ENCODE measurements around the gene TLE3. TPM values are rescaled to one million over a fixed set of nuclear protein-coding genes. Genes with fewer than 3 reads are reported as not detected.
"Not testable (repeated sequence)": the region's sequence is repeated elsewhere in the genome, so short reads cannot be mapped to it uniquely, and the experiment has no call there.

TLE3 gene
- 41.5 TPM for polyA plus RNA-seq (2013, experiment 1 of 2; ENCODE audit: insufficient read length)
- polyA plus RNA-seq (2013, experiment 2 of 2; ENCODE audit: insufficient read length): 45.7 TPM

DNA sequence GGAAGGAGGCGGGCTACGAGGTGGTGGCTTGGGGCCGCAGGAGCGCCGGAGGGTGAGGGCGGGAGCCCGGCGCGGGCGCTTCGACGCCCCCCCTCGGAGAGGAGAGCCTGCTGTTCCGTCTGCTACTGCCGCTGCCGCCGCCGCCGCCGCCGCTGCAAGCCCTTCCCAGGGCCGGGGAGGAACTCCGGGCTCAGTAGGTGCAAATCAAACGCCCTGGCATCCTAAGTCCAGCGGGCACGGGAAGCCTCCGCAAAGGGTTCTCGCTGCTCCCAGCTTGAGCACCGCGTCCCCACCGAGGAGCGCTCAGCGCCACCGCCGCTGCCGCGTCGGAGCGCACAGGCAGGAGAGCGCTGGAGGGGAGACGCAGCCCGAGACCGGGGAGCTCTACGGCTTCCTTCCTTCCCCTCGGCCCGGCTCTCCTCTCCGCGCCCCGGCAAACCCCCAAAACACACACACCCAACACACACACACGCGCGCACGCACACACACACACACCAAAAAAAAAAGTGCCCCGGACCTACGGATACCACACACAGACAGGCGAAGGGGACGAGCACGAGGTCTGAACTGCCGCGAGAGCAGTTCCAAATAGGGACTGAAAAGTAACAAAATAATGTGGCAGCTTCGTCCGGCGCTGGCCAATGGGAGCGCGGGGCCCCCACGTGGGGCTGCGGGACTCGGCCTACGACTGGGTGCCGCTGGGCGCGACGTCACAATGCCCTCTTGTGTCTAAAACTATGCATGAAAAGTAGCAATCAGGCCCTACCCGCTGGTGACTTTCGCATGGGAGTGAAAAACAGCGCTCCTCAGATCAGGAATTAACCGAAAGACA is at the start of gene TLE3:
Gene TLE3 (minus strand): TSS at position 597 of the 832 bp plus-strand sequence. CDS start 1,119 bp downstream, outside the sequence.
- DNase-seq: peak; percentile 99

DNA sequence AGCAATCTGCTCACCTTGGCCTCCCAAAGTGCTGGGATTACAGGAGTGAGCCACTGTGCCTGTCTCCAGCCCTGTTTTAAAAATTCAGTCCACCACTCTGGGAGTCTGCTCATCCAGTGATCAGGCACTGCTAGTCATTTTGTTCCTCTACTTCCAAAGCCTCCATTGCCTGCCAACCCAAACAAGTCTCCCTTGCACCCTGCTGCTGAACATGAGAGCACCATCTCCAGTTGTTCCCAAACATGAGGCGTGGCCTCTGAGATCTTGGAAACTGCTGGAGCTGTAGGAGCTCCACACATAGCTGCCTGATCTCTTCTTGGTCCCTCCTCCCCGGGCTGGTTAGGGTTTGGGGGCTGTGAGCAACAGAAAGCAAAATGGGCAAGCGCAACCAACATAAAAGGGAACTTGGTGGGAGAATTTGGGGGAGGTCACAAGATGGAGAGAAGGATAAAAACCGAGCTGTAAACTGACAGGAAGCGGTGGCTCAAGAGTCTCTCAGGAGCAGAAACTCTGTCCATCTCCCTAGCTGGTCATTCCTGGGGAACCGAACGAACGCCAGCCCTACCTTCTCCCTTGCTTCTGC is 49.6 kb upstream of the TLE3 start:
- DNase-seq: peak; percentile 35

DNA sequence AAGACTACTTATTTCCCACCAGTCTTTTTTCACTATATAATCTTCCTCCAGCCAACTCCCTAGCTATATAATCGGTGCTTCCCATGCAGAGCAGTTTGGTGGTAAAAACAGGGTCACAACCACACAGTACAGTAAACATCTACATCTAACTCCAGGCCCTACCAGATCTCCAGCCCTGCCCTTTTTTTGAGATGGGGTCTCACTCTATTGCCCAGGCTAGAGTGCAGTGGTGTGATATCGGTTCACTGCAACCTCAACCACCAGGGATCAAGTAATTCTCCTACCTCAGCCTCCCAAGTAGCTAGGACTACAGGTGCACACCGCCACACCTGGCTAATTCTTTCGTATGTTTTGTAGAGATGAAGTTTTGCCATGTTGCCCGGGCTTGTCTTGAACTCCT is 49.1 kb upstream of the TLE3 start:
- DNase-seq: no peak

DNA sequence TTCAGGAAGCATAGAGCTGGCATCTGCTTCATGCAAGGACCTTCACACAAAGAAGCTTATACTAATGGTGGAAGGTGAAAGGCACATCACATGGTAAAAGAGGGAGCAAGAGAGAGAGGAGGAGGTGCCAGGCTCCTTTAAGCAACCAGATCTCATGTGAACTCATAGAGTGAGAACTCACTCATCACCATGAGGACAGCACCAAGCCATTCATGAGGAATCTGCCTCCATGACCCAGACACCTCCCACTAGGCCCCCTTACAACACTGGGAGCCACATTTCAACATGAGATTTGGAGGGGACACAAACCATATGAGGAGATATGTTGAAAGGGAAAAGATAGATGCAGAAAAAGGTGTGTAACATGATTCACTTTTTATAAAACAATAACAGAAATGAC is 48.4 kb upstream of the TLE3 start:
- no peak for DNase-seq

DNA sequence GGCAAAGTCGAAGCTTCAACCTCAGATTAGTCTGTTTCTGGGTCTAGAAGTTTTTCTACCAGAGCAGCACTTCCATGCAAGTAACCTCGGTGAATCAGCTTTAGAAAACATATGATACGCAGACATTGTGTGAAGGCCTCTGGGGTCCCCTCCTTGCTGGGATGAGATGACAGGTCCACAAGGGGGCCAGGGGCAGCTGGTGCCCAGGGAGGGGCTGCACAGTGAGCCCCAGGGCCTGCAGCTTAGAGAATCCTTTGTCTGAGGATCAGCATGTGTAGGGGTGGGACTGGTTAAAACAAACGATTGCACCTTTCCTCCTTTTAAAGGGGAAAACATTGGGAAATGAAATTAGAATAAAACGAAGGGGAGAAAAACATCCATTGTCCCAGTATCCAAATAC is 47.5 kb upstream of the TLE3 start:
- DNase-seq: no peak

DNA sequence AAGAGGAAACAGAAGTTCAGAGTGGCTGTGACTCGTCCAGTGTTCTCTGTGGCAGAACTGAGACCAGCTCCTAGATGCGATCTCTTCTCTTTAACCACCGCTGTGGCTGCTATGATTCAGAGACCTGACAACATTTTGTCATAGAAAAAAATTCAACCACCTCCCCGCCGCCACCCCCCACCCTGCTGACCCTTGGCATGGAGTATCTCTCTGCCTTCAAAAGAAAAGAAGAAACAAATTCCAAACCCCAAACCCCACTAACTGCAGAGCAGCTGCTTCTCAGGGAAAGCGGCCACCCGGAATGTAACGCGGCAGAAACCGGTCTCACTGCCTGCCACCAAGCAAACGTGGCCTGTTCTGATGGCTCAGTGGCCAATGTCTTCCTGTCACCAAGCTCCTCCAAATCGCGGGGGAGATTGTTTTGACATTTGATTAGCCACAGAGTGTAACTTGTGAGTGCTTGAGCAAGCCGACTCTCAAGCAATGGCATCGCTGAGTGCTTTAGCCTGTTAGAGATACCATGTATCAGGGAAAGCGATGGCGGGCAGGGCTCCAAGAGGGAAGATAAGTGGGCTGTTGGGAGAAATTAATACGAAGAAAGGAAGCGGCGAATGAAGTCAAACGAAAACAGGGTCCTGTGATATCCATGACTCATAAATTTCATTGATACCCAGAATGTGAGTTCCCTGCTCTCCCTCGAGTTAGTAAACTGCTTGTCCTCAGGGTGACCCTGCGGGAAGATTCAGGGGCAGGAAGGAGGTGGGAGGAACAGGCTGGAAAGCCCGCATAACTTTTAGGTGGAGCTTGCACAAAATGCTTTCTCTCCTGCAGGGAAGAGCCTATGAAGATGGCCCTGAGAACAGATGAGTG is 44.8 kb upstream of the TLE3 start:
- DNase-seq: peak; percentile 51

DNA sequence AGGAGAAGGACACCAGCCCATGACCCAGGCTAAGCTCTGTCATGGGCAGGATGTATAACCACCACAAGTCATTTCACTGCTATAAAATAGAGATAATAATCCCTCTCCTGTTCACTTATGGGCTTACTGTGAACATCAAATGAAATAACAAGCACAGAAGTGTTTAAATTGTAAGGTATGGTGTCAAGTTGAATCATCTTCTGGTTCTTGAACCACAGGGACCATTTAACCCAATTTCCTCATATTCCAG is 44.3 kb upstream of the TLE3 start:
- DNase-seq: no peak

DNA sequence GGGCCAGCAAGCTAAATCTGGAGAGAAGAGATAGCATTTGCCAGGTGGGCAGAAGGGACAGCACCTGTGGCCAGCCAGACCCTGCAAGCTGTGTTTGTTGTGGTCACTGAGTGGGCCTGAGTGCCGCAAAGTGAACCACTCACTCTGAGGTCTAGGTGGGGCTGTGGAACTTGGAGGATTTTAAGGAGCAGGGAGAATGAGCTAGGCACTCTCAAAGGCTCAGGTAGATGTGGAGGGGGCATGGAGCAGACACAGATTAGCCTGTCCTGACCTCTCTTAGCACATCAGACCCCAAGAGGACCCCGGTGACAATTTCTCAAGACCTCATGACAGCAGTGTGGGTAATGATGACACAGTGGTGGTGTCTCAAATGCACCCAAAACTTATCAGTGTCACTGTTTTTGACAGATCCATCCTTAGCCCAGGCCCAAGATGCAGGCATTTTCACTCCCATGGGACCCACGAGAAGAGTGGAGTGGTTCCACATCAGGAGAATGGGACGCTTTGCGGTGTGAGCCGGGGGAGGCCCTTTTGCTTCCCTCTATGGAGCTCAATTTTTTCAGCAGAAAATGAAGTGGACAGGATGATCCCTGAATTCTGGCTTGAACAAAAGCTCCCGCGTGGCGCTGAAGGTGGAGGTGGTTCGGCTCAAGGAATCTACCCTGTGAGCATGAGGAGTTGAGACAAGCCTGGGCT is 43.8 kb upstream of the TLE3 start:
- no peak for DNase-seq

DNA sequence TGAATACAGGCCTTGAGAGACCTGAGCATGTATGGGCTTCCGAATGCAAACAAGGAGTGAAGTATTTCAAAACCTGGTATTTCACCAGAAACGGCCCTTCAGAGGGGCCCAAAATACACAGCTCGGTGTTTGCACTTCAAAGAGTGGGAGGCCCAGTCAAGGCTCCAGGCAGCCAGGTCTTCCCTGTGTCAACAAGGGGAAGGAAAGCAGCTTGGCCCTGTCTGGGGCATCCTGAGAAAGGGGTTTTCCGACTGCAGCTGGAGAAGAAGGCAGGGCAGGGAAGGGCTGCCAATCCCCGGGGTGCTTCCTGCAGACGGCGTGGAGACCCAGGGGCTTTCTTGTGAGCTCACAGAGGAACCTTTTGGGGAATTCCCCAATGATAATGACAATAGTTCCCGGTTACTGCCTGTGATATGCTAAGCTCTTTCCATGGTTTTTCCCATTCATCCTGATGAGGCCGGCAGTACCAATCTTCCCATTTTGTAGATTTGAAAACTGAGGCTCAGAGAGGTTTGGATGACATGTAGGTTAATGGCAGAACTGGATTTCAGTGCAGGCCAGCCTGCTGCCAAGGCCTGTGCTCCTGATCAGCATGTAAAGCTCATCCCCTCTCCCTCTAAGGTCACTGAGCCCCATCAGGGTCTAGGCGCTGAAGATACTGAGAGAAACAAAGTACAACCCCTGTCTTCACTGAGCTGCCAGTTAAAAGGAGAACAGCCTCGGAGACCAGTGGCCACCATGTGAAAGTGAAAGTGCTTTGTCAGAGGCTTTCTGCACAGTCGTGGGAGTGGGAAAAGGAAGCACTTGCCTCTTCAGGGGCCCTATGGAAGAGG is 43.0 kb upstream of the TLE3 start:
- DNase-seq: no peak

DNA sequence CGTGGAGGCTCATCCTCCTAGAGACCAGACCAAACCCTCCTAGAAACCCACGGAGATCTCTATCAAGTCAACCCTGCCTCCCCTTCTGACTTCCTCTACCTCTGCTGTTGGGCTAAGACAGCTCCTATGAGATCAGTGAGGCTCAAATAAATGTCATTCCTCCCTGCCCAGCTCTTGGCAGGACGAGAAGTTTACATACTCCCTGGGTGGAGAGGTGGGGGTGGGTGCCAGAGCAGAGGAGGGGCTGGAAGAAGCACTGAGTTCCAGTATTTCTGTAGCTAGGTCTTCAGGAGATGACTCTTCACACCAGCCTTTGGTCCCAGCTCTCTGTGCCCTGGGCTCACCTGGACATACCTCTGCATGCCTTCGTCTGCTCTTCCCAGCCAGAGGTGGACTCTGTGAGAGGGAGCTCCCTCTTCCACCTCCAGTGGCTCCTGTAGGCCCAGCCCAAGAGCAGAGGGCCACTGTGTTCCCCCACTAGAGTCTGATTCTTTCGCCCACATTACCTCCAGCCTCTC is 42.4 kb upstream of the TLE3 start:
- DNase-seq: no peak

DNA sequence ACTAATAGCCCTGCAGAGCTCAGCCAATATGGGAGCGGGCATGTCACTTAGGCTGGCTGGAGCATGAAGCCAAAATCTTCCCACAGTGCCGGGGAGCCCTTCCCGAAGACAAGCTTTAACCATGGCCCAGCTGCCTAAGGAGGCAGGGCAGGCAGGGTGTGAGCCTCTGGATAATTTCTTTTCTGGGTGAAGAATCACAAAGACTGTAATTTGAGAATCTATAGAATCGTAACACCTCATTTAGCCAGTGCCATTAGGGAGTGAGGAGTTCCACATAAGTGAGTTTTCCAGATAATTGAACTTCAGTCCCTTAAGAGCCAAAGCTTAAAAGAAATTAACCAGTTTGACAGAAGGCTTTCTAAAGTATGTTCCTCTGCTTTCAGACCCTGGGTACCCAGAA is 40.2 kb upstream of the TLE3 start:
- no peak for DNase-seq

DNA sequence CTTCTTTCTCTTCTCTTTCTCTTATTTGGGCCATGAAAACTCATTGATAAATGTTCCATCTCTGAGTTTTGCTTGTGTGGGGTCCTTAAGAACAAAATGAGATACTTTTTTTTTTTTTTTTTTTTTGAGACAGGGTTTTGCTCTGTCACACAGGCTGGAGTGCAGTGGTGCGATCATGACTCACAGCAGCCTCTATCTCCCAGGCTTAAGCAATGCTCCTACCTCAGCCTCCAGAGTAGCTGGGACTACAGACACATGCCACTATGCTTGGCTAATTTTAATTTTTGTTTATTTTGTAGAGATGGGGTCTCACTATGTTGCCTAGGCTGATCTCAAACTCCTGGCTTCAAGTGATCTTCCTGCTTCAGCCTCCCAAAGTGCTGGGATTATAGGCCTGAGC is 39.3 kb upstream of the TLE3 start:
- not testable (repeated sequence) for DNase-seq

DNA sequence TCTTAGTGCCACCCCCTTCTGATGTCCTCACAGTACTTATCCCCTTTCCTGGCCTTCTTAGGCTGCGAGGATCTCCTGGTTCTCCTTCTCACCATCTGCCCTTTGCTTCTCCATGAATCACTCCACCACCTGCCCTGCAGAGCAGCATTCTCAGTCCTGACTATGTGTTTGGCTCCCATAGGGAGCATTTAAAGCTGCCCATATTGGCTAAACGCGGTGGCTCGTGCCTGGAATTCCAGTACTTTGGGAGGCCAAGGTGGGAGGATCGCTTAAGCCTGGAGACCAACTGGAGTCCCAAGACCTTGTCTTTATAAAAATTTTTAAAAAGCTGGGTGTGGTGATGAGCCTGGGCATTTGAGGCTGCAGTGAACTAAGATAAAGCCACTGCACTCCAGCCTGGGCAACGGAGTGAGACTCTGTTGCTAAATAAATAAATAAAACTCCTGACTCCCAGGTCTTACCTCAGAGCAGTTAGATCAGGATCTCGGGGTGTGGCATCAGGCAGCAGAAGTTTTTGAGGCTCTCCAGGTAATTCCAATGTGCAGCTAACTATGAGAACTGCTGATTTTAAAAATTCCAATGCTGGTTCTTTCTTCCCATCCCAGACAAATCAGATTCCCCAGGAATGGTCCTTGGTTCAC is 36.2 kb upstream of the TLE3 start:
- no peak for DNase-seq

DNA sequence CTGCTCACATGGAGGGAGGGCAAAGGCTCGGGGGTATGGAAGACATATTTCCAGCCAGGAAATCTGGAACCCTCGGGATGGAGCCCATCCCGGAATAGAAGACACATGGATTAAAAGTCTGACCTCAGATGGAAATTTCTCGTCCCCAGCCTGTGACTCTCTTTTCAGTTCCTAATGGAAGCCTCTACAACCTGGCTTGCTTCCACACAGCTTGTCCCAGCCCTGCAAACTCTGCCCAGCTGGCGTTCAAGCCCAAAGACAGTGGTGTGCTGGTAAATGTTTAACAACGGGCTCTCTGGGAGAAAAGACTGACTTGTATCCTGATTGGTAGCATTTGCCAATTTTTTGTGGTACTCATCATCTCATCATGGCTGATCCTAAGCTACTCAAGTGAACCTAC is 35.6 kb upstream of the TLE3 start:
- DNase-seq: no peak

DNA sequence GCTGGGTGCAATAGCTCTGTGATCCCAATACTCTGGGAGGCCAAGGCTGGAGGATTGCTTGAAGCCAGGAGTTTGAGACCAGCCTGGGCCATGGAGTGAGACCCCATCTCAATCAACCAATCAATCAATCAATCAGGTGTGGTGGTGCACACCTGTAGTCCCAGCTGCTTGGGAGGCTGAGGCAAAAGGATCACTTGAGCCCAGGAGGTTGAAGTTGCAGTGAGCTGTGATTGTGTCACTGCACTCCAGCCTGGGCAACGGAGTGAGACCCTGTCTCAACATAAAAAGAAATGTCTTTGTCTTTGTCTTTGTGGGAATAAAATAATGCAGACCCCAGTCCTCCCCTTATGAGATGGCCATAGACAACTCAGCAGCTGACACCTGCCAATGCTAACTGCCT is 34.9 kb upstream of the TLE3 start:
- no peak for DNase-seq

DNA sequence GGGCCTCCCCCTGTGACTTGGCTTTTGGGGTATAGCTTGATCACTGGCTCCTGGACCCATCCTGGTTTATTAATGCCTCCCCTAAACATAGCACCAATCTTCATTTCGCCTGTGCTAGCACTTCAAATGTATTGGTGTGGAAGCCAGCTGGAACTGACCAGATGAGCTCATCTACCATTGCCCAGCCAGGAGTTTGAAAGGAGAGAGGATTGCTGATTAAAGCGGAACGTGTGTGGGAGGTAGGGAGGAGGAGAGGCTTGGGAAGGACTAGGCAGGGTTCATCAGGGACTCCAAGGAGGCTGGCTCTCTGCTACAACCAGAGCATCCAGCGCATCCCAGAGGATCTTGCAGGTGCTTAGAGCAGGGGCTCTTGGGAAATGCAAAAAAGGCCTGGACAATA is 34.4 kb upstream of the TLE3 start:
- no peak for DNase-seq

DNA sequence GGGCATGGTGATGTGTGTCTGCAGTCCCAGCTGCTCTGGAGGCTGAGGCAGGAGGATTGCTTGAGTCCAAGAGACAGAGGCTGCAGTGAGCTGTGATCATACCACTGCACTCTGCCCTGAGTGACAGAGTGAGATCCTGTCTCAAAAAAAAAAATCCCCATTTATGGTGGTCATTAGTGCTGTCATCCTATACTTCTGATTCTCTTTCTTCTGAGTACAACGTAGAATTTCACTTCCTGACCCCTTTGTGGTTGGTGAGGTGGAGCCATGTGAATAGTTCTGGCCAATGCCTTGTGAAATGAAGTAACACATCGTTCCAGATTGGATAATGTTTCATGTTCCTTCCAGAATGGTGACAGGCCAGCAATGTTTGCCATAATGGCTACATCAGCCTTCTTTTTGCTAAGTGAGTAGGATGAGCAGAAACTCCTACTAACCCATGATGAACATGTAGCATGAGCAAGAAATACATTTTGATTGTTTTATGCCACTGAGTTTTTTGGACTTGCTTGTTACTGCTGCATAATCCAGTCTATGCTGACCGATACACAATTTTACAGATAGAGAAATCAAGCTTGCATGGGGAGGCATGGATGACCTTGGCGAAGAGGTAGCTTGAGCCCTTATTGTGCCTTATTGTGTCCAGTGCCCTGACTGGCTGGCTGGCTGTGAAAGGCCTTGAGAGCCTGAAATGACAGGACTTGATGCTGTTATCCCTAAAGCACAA is 30.9 kb upstream of the TLE3 start:
- no peak for DNase-seq

DNA sequence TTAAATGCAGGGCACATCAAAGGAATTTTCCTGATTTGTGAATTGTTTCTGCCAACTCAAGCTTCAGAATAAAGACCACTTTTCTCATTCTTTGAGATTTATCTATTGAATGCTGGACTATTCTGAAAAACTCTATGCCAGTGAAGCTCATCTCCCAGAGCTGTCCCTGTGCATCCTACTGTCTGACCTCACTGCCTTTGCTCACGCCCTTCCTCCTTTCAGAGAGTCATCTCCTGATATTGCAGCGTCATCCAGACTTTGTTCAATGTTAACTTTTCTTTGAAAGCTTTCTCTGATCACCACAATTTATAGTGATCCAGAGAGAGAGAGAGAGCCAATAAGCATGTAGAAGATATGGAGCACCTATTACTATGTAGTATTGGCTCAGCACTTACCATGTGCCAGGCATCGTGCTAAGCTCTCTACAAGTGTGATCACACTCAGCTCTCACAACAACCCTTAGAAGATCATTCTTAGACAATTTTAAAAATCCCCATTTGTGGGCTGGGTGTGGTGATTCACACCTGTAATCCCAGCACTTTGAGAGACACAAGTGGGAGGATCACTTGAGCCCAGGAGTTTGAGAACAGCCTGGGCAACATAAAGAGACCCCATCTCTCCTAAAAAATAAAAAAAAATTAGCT is 30.2 kb upstream of the TLE3 start:
- DNase-seq: no peak

DNA sequence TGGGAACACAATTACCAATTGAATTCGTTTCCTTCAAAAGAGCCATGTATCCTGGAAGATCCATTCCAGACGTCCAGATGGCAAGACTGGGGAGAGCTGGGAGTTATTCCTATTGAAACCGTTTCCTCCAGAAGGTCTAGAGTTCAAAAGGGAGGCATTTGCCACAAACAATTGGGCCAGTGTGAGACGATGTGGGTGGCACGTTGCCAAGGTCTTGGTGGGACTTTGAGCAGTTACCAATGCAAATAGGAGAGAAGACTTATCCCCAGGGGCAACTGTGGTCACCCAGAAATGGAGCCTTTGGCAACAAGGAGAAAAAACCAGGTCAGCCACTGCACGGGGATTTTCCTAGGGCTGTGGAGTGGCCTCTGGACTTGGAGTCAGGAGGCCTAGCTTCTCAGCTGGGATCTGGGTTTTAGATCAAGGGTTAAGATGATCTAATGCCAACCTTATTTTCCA is 29.6 kb upstream of the TLE3 start:
- DNase-seq: no peak

DNA sequence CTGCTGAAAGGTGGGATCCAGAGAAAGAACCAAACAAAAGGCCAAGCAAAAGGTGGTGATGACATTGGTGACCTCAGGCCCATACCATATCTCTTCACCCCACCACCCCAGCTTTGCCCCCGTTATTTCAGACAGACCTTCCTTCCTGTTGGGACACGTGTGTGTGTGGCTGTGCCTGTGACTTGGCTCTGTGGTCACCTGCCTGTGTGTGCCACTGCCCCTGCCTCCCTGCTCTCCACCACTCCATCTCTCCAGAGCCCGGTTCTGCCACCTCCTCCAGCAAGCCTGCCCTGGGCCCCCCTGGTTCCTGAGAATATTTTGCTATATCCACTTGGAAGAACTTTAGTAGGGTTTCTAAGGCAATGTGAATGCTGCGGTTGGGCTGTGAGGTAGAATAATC is 28.6 kb upstream of the TLE3 start:
- no peak for DNase-seq
